ENCODE data around the gene METTL25B.

DNA sequence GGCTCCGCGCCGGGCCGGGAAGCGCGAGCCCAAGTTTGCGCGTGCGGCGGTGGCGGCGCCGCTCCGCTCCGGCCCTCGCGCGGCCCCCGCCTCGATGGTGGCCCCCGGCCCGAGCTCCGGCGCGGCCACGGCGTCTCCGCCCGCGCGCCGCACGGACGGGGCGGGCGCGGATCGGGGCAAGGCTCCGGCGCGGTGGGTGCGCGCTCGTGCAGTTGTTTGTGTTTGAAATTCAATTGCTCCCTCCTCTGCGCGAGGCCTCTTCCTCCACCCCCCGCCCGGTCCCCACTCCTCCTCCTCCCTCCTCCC, 23.1 kb downstream of the METTL25B start, which contains the start of gene HDGF:
- TF ChIP-seq, protein P1, sequence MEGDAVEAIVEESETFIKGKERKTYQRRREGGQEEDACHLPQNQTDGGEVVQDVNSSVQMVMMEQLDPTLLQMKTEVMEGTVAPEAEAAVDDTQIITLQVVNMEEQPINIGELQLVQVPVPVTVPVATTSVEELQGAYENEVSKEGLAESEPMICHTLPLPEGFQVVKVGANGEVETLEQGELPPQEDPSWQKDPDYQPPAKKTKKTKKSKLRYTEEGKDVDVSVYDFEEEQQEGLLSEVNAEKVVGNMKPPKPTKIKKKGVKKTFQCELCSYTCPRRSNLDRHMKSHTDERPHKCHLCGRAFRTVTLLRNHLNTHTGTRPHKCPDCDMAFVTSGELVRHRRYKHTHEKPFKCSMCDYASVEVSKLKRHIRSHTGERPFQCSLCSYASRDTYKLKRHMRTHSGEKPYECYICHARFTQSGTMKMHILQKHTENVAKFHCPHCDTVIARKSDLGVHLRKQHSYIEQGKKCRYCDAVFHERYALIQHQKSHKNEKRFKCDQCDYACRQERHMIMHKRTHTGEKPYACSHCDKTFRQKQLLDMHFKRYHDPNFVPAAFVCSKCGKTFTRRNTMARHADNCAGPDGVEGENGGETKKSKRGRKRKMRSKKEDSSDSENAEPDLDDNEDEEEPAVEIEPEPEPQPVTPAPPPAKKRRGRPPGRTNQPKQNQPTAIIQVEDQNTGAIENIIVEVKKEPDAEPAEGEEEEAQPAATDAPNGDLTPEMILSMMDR (conservative IDR thresholded peaks at IDR 0.05; ENCODE audit: low read depth in 2 of 2) = no peak
- TF ChIP-seq POLR2AphosphoS5 (IDR thresholded peaks at IDR 0.05; ENCODE audit: low read depth) = no peak
- TF ChIP-seq JUNB (IDR thresholded peaks at IDR 0.05; ENCODE audit: unreplicated experiment) = no peak

All from GM23338 (cell line).